Ectodermal cell (in vitro differentiated cells): ENCODE results near the gene LNX2.

Experiments
- H3K27ac ChIP-seq: 2 replicates; pipeline ENCODE4 v1.7.0; 2013; ENCODE audit warnings: mild to moderate bottlenecking, low read depth, low read length; ENCODE audit not compliant: insufficient read depth, poor library complexity, severe bottlenecking
- H3K27me3 ChIP-seq: 2 replicates; pipeline ENCODE4 v1.7.0; 2013; ENCODE audit warnings: mild to moderate bottlenecking, low read length; ENCODE audit not compliant: insufficient read depth, control insufficient read depth, poor library complexity, severe bottlenecking
- H3K36me3 ChIP-seq: one replicate; pipeline ENCODE4 v1.7.0; 2013; ENCODE audit warnings: low read length; ENCODE audit not compliant: control insufficient read depth, insufficient read depth
- H3K4me1 ChIP-seq: one replicate; pipeline ENCODE4 v1.7.0; 2013; ENCODE audit warnings: low read length; ENCODE audit not compliant: control insufficient read depth, insufficient read depth
- H3K4me3 ChIP-seq: 2 replicates; pipeline ENCODE4 v1.7.0; 2013; ENCODE audit warnings: low read depth, low read length, control low read depth; ENCODE audit not compliant: insufficient read depth
- H3K9me3 ChIP-seq: 2 replicates; pipeline ENCODE4 v1.7.0; 2013; ENCODE audit warnings: mild to moderate bottlenecking, low read length, moderate library complexity; ENCODE audit not compliant: control insufficient read depth
- WGBS, 2 experiments: methylation state at CpG; one replicate each; pipeline ENCODE4 v1.1.7; 2013; ENCODE audit warnings: missing lambda C conversion rate in 2 of 2; 5-methylcytosine and 5-hydroxymethylcytosine counted together

The LNX2 gene

GRCh38 chr13:27658546-27658945 lies 38.2 kb upstream of the LNX2 start:
- Histone ChIP-seq H3K27me3 (no peaks in the 10 kb centered on the region), H3K27ac (no peak overlapping the region), H3K4me1 (no peaks in the 10 kb centered on the region), H3K4me3 (no peak overlapping the region), H3K9me3 (no peaks in the 10 kb centered on the region), H3K36me3 (no peaks in the 10 kb centered on the region)

GRCh38 chr13:27657724-27658123 lies 37.4 kb upstream of the LNX2 start:
- WGBS, 2 experiments: 95 to 100% methylated on average over 2 of the region's 2 CpGs
- Histone ChIP-seq H3K4me3 (no peak overlapping the region), H3K9me3 (no peaks in the 10 kb centered on the region), H3K4me1 (no peaks in the 10 kb centered on the region), H3K36me3 (no peaks in the 10 kb centered on the region), H3K27me3 (no peaks in the 10 kb centered on the region), H3K27ac (no peak overlapping the region)

- H3K36me3 ChIP-seq: peaks cover 13% of the 10 kb centered on the region
- H3K4me1 ChIP-seq: no peaks in the 10 kb centered on the region
- WGBS, 2 experiments: 95 to 98% methylated on average over 1 of the region's 1 CpG
- H3K4me3 ChIP-seq: no peak overlapping the region
- H3K27ac ChIP-seq: no peak overlapping the region
- no peaks in the 10 kb centered on the region for H3K9me3 ChIP-seq
- no peaks in the 10 kb centered on the region for H3K27me3 ChIP-seq
These were observed 34.5 kb upstream of the LNX2 start for GRCh38 chr13:27654816-27655215.

- no peaks in the 10 kb centered on the region for H3K27me3 ChIP-seq
- no peaks in the 10 kb centered on the region for H3K9me3 ChIP-seq
- no peak overlapping the region for H3K4me3 ChIP-seq
- 93% methylated on average over 2 of the region's 3 CpGs; no CpG with 5 or more reads in 1 of the 2 experiments for WGBS, 2 experiments
- peaks cover 20% of the 10 kb centered on the region for H3K36me3 ChIP-seq
- H3K27ac ChIP-seq: no peak overlapping the region
- no peaks in the 10 kb centered on the region for H3K4me1 ChIP-seq
These were observed 33.7 kb upstream of the LNX2 start for GRCh38 chr13:27654059-27654458.

GRCh38 chr13:27650312-27650711 lies 30.0 kb upstream of the LNX2 start:
- no peaks in the 10 kb centered on the region for H3K9me3 ChIP-seq
- no peaks in the 10 kb centered on the region for H3K4me1 ChIP-seq
- peaks cover 30% of the 10 kb centered on the region for H3K36me3 ChIP-seq
- no peak overlapping the region for H3K27ac ChIP-seq
- H3K4me3 ChIP-seq: no peak overlapping the region
- 84 to 90% methylated on average over 1 of the region's 1 CpG for WGBS, 2 experiments
- H3K27me3 ChIP-seq: no peaks in the 10 kb centered on the region

GRCh38 chr13:27644302-27644701 lies 24.0 kb upstream of the LNX2 start:
- H3K27ac ChIP-seq: no peak overlapping the region
- whole genome bisulfite sequencing, 2 experiments: 89% methylated on average over 1 of the region's 1 CpG; no CpG with 5 or more reads in 1 of the 2 experiments
- H3K9me3 ChIP-seq: no peaks in the 10 kb centered on the region
- H3K36me3 ChIP-seq: peaks cover 13% of the 10 kb centered on the region
- no peak overlapping the region for H3K4me3 ChIP-seq
- no peaks in the 10 kb centered on the region for H3K27me3 ChIP-seq
- H3K4me1 ChIP-seq: no peaks in the 10 kb centered on the region

GRCh38 chr13:27643334-27644132 lies 23.2 kb upstream of the LNX2 start:
- Histone ChIP-seq H3K9me3 (no peaks in the 10 kb centered on the region), H3K4me1 (no peaks in the 10 kb centered on the region), H3K36me3 (peaks cover 6% of the 10 kb centered on the region), H3K27me3 (no peaks in the 10 kb centered on the region), H3K27ac (no peak overlapping the region), H3K4me3 (no peak overlapping the region)
- WGBS, 2 experiments: 94% methylated on average over 4 to 5 of the region's 5 CpGs

GRCh38 chr13:27641711-27642502 lies 21.6 kb upstream of the LNX2 start:
- WGBS, 2 experiments: 90 to 95% methylated on average over 3 to 4 of the region's 4 CpGs
- Histone ChIP-seq H3K9me3 (no peaks in the 10 kb centered on the region), H3K27ac (no peak overlapping the region), H3K4me3 (no peak overlapping the region), H3K4me1 (no peaks in the 10 kb centered on the region), H3K27me3 (no peaks in the 10 kb centered on the region), H3K36me3 (no peaks in the 10 kb centered on the region)

GRCh38 chr13:27639186-27639585 lies 18.9 kb upstream of the LNX2 start:
- Histone ChIP-seq H3K4me1 (no peaks in the 10 kb centered on the region), H3K27ac (no peak overlapping the region)

GRCh38 chr13:27638521-27638920 lies 18.2 kb upstream of the LNX2 start:
- H3K27me3 ChIP-seq: no peaks in the 10 kb centered on the region
- H3K4me3 ChIP-seq: no peak overlapping the region
- no peaks in the 10 kb centered on the region for H3K9me3 ChIP-seq
- H3K4me1 ChIP-seq: no peaks in the 10 kb centered on the region
- no peaks in the 10 kb centered on the region for H3K36me3 ChIP-seq
- no peak overlapping the region for H3K27ac ChIP-seq
- WGBS, 2 experiments: 82 to 84% methylated on average over 2 of the region's 2 CpGs

More at GRCh38 chr13:27639186-27639585, 18.9 kb upstream of the LNX2 start:
- Histone ChIP-seq H3K27me3 (no peaks in the 10 kb centered on the region), H3K4me3 (no peak overlapping the region), H3K9me3 (no peaks in the 10 kb centered on the region), H3K36me3 (no peaks in the 10 kb centered on the region)
